Glutamatergic neuron (in vitro differentiated cells): ENCODE data around the gene UNC5C. TPM values are rescaled to one million over a fixed set of nuclear protein-coding genes. Genes with fewer than 3 reads are reported as not detected.
A peak's percentile ranks its signal among the peaks of the same experiment; 100 is the strongest.

Source experiments
- DNase-seq: peaks from one replicate; pipeline ENCODE4 v3.0.0; 2022
- H3K27ac Mint-ChIP-seq: one replicate; pipeline ENCODE4 v1.8.0; 2020; ENCODE audit warnings: mild to moderate bottlenecking, mixed read lengths, inconsistent platforms; ENCODE audit not compliant: unreplicated experiment
- H3K27me3 Mint-ChIP-seq: one replicate; pipeline ENCODE4 v1.8.0; 2020; ENCODE audit warnings: mild to moderate bottlenecking, moderate library complexity, mixed read lengths, inconsistent platforms; ENCODE audit not compliant: unreplicated experiment
- H3K36me3 Mint-ChIP-seq: one replicate; pipeline ENCODE4 v1.8.0; 2020; ENCODE audit warnings: mild to moderate bottlenecking, mixed read lengths, inconsistent platforms; ENCODE audit not compliant: unreplicated experiment
- H3K4me1 Mint-ChIP-seq: one replicate; pipeline ENCODE4 v1.8.0; 2020; ENCODE audit warnings: mild to moderate bottlenecking, low read depth, mixed read lengths, inconsistent platforms; ENCODE audit not compliant: unreplicated experiment
- H3K4me3 Mint-ChIP-seq: one replicate; pipeline ENCODE4 v1.8.0; 2020; ENCODE audit warnings: mild to moderate bottlenecking, mixed read lengths, inconsistent platforms; ENCODE audit not compliant: unreplicated experiment
- H3K9me3 Mint-ChIP-seq: one replicate; pipeline ENCODE4 v1.8.0; 2020; ENCODE audit warnings: mild to moderate bottlenecking, moderate library complexity, mixed read lengths, inconsistent platforms; ENCODE audit not compliant: unreplicated experiment
- total RNA-seq: library from RNA; stranded (reverse); fragmentation: NEBNext Ultra II Directional; extraction: Animal tissue kit (Norgen Biotek cat#: 25700); gene quantifications from one replicate; pipeline ENCODE4 v1.2.1, GENCODE V29; 2021; ENCODE audit not compliant: unreplicated experiment
- TF ChIP-seq, protein P1 (sequence below): fragments of 200-600 bp; sonication (generic); IDR thresholded peaks from one replicate; pipeline ENCODE4 v1.5.0; 2021; ENCODE audit not compliant: partially characterized antibody, unreplicated experiment

The UNC5C gene
- total RNA-seq, 1 donor from 2014 or later = 41.2 TPM

DNA sequence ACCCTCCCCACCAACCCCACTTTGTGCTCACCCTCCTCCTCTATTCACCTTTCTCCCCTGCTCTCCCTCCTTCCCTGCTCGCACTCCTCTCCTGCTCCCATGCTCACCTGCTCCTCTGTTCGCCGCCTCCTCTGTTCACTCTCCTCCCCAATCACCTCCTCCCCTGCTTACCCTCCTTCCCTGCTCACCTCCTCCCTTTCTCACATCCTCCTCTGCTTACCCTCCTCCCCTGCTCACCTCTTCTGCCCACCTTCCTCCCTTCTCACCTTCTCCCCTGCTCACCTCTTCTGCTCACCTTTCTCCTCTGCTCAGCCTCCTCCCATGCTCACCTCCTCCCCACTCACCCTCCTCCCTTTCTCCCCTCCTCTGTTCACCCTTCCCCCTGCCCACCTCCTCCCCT lies 357.2 kb downstream of the UNC5C start:
- peaks cover 35% of the 10 kb centered on the region for H3K4me1 Mint-ChIP-seq
- H3K27ac Mint-ChIP-seq = peak overlapping the region; percentile 77
- no peaks in the 10 kb centered on the region for H3K36me3 Mint-ChIP-seq
- no peak overlapping the region for H3K4me3 Mint-ChIP-seq
- TF ChIP-seq, protein P1, sequence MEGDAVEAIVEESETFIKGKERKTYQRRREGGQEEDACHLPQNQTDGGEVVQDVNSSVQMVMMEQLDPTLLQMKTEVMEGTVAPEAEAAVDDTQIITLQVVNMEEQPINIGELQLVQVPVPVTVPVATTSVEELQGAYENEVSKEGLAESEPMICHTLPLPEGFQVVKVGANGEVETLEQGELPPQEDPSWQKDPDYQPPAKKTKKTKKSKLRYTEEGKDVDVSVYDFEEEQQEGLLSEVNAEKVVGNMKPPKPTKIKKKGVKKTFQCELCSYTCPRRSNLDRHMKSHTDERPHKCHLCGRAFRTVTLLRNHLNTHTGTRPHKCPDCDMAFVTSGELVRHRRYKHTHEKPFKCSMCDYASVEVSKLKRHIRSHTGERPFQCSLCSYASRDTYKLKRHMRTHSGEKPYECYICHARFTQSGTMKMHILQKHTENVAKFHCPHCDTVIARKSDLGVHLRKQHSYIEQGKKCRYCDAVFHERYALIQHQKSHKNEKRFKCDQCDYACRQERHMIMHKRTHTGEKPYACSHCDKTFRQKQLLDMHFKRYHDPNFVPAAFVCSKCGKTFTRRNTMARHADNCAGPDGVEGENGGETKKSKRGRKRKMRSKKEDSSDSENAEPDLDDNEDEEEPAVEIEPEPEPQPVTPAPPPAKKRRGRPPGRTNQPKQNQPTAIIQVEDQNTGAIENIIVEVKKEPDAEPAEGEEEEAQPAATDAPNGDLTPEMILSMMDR = no peak
- DNase-seq = no peak
- H3K9me3 Mint-ChIP-seq = peaks cover 20% of the 10 kb centered on the region
- peaks cover 11% of the 10 kb centered on the region for H3K27me3 Mint-ChIP-seq

DNA sequence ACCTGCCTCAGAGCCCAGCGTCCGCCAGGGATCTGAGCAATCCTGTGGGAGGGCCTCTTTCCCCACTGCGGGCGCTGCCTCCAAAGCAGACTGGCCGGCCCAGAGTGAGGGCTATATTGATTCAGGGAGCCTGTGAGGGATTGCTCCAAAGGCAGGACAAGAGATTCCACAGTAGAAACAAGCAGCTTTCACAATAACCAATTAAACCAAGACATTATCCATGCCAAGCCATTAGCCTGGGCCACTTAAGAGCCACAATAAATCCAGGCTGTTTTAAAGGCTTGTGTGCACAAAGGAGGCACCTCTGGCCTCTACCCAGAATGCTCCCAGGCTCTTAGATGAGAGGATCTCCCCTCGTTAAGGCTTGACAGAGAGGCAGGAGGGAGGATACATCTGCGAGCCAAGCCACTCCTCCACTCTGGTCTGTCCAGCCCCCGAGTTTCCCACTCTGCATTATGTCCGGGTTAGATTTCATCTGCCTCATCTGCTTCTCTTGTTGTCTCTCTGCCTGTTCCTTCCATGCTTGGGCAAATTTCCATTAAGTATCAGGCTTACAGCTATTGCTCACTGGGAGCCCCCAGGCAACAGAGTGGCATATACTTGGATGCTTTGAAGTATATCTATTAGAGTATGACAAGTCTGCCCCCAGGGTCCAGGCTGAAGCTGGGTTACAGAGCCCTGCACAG lies 357.9 kb downstream of the UNC5C start:
- Mint-ChIP-seq H3K27me3 (peaks cover 11% of the 10 kb centered on the region), H3K36me3 (no peaks in the 10 kb centered on the region), H3K9me3 (peaks cover 21% of the 10 kb centered on the region), H3K27ac (peak overlapping the region; percentile 77), H3K4me3 (peak overlapping the region; percentile 18), H3K4me1 (peaks cover 38% of the 10 kb centered on the region)
- TF ChIP-seq, protein P1 = no peak
- peak; percentile 78 for DNase-seq

DNA sequence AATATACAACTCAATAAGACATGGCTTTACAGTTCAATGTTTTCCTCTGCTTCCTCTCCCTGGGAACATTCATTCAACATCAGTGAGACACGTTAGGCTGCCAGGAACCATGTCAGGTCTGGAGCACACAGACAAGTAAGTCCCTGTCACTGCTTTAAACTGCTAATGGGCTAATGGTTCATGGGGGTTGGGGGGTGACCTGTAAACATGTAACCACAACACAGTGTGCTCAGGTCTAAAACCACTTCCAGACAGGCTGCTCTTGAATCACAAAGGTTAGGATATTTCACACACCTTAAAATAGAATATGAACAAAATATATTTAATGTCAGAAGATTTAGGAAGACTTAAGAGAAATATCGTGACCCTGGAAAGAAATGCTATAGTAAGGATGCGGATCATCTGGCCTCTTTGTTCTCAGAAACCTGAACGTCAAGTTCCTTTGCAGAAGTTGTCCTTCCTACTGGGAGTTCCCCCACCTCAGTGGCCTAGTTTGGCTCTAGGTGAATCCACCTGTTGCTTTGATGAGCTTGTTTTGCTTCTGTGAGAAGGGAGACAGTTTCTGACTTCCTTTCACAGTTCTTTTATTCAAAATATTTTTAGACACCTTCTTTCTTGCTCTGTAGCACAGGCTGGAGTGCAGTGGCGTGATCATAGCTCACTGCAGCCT lies 359.9 kb downstream of the UNC5C start:
- peak overlapping the region; percentile 49 for H3K27ac Mint-ChIP-seq
- H3K4me3 Mint-ChIP-seq = no peak overlapping the region
- H3K27me3 Mint-ChIP-seq = peaks cover 11% of the 10 kb centered on the region
- TF ChIP-seq, protein P1 = no peak
- no peaks in the 10 kb centered on the region for H3K36me3 Mint-ChIP-seq
- peaks cover 36% of the 10 kb centered on the region for H3K4me1 Mint-ChIP-seq
- no peak for DNase-seq
- peaks cover 17% of the 10 kb centered on the region for H3K9me3 Mint-ChIP-seq

DNA sequence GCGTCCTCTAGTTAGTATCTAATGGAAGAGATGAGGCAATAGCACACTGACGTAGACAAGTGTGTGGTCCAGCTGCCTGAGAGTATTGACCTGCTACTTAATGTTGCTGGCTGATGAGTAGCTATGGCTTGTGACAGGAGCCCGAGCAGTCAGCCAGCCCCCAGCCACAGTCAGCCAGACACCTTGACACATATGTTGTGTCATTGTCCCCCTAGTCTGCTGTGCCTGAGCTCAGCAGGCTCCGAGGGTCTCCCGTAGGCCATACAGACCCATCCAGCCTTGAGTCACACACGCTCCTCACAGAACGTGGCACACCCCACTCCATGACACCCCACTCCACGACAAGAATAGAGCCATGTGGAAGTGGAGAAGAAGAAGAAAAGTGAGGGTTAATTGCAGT lies 362.1 kb downstream of the UNC5C start:
- H3K4me3 Mint-ChIP-seq = peak overlapping the region; percentile 52
- peak; percentile 40 for DNase-seq
- no peaks in the 10 kb centered on the region for H3K36me3 Mint-ChIP-seq
- TF ChIP-seq, protein P1 = no peak
- H3K4me1 Mint-ChIP-seq = peaks cover 43% of the 10 kb centered on the region
- H3K27ac Mint-ChIP-seq = peak overlapping the region; percentile 99
- peaks cover 13% of the 10 kb centered on the region for H3K9me3 Mint-ChIP-seq
- H3K27me3 Mint-ChIP-seq = peaks cover 11% of the 10 kb centered on the region
